Keratinocyte (primary cell): ENCODE measurements around the gene SCD5. TPM values are rescaled to one million over a fixed set of nuclear protein-coding genes. Genes with fewer than 3 reads are reported as not detected.

Source experiments
- DNase-seq: peaks from one replicate; pipeline ENCODE4 v3.0.0-alpha.2; 2011; ENCODE audit warnings: low read depth, missing footprints, low spot score
- FAIRE-seq: peaks from 2 replicates; lab custom pipeline; 2011; peaks lifted over from hg19 to GRCh38; lab: Jason Lieb, UNC
- H2AFZ ChIP-seq: 2 replicates; pipeline ENCODE4 v1.6.0; 2012; ENCODE audit warnings: low read length, control low read depth, inconsistent platforms; ENCODE audit not compliant: control insufficient read depth
- H3K27ac ChIP-seq: 2 replicates; pipeline ENCODE4 v1.5.1; 2011; ENCODE audit warnings: low read length; ENCODE audit not compliant: control insufficient read depth, insufficient read depth
- H3K27me3 ChIP-seq: 3 replicates; pipeline ENCODE4 v1.6.0; 2011; ENCODE audit warnings: low read length; ENCODE audit not compliant: control insufficient read depth, insufficient read depth; ENCODE audit errors: extremely low read depth
- H3K36me3 ChIP-seq, 2 experiments: 2 replicates in 1 of 2; 3 replicates in 1 of 2; pipeline ENCODE4 v1.5.1; 2011; ENCODE audit warnings: low read length in 2 of 2, mild to moderate bottlenecking in 1 of 2; ENCODE audit not compliant: control insufficient read depth in 2 of 2, insufficient read depth in 2 of 2; ENCODE audit errors: extremely low read depth in 1 of 2
- H3K4me1 ChIP-seq: 3 replicates; pipeline ENCODE4 v1.5.1; 2011; ENCODE audit warnings: low read length; ENCODE audit not compliant: control insufficient read depth, insufficient read depth; ENCODE audit errors: extremely low read depth
- H3K4me2 ChIP-seq: 3 replicates; pipeline ENCODE4 v1.6.0; 2011; ENCODE audit warnings: low read depth, low read length; ENCODE audit not compliant: control insufficient read depth, insufficient read depth; ENCODE audit errors: extremely low read depth
- H3K4me3 ChIP-seq, 3 experiments: fragments of 200-600 bp in 1 of 3; sonication (generic) in 1 of 3; 2 replicates in 2 of 3; 3 replicates in 1 of 3; pipeline ENCODE4 v1.5.1; 2011 to 2016; ENCODE audit warnings: low read length in 3 of 3, mild to moderate bottlenecking in 3 of 3, control low read depth in 2 of 3, inconsistent platforms in 1 of 3, low read depth in 1 of 3, mixed read lengths in 1 of 3, mixed run types in 1 of 3, moderate library complexity in 1 of 3; ENCODE audit not compliant: control insufficient read depth in 2 of 3, insufficient read depth in 2 of 3; ENCODE audit errors: extremely low read depth in 1 of 3
- H3K79me2 ChIP-seq: 2 replicates; pipeline ENCODE4 v1.6.0; 2012; ENCODE audit warnings: low read length; ENCODE audit not compliant: control insufficient read depth, insufficient read depth
- H3K9ac ChIP-seq: 3 replicates; pipeline ENCODE4 v1.6.0; 2011; ENCODE audit warnings: low read length; ENCODE audit not compliant: control insufficient read depth, insufficient read depth; ENCODE audit errors: extremely low read depth
- H3K9me1 ChIP-seq: 3 replicates; pipeline ENCODE4 v1.6.0; 2011; ENCODE audit warnings: low read length; ENCODE audit not compliant: control insufficient read depth, insufficient read depth; ENCODE audit errors: extremely low read depth
- H3K9me3 ChIP-seq: 2 replicates; pipeline ENCODE4 v1.5.1; 2012; ENCODE audit warnings: low read depth, low read length; ENCODE audit not compliant: control insufficient read depth
- H4K20me1 ChIP-seq: 3 replicates; pipeline ENCODE4 v1.6.0; 2011; ENCODE audit warnings: low read length; ENCODE audit not compliant: control insufficient read depth, insufficient read depth; ENCODE audit errors: extremely low read depth
- EZH2 ChIP-seq: IDR thresholded peaks from one replicate; pipeline ENCODE4 v1.6.1; 2012; ENCODE audit warnings: inconsistent platforms, mild to moderate bottlenecking, low read length, moderate library complexity
- dilution Hi-C: fragments of 300-500 bp; cut with MboI; formaldehyde crosslinking; loops from one replicate; pipeline ENCODE4 v1.7.0; 2020; ENCODE audit warnings: low sequenced_read_pairs; ENCODE audit not compliant: extremely low pct_ligation_motif_present
- polyA plus RNA-seq, 5 experiments: library from polyadenylated mRNA; depleted of rRNA in 3 of 5; stranded (reverse) in 3 of 5; stranded (forward) in 1 of 5; unstranded in 1 of 5; fragments of >200 nt; gene quantifications; 1 replicate in 1 of 5; 2 replicates in 3 of 5; 3 replicates in 1 of 5; pipeline versions ENCODE4 v1.2.1 to v1.2.3, GENCODE V29; 2011 to 2012; ENCODE audit warnings: missing spikeins in 2 of 5, low read depth in 1 of 5, low replicate concordance in 1 of 5
- TF ChIP-seq, protein P1 (sequence below), 3 experiments: IDR thresholded peaks in 1 of 3; conservative IDR thresholded peaks in 1 of 3; optimal IDR thresholded peaks in 1 of 3; 2 replicates in 2 of 3; 3 replicates in 1 of 3; pipeline versions ENCODE3 to v1.5.1; 2011; ENCODE audit warnings: low read length in 3 of 3, mild to moderate bottlenecking in 3 of 3, moderate library complexity in 2 of 3, control low read depth in 1 of 3, inconsistent platforms in 1 of 3; ENCODE audit not compliant: insufficient read depth in 2 of 3; ENCODE audit errors: extremely low read depth in 1 of 3

SCD5 gene
- polyA plus RNA-seq, 1 donor (not counting 4 experiments of a cell fraction or from before 2014, with no cell fraction given), result 39.4 TPM

DNA sequence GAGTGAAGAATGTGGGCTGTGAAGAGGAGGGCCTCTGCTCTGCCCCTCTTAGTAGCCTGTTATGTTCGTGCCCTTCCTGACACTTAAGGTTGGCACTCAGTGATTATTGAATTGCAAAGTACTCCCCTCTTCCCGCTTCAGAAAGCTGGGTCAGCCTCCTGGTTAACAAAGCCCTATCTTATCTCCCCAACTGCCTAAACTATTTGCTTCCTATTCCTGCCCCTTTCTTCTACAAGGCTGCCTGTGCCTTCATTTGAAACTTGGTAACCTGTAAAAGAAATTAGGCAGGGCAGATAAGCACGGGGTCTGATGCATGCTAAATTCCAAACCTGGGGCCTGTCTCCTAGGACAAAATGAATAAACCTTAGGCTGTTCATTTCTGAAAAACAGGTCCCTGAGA, 213.7 kb downstream of the SCD5 start:
- Histone ChIP-seq H3K9me3 (no peaks in the 10 kb centered on the region), H4K20me1 (no peaks in the 10 kb centered on the region), H3K27me3 (no peaks in the 10 kb centered on the region), H3K79me2 (no peaks in the 10 kb centered on the region), H3K9me1 (no peaks in the 10 kb centered on the region), H3K4me1 (no peaks in the 10 kb centered on the region), H2AFZ (no peak overlapping the region), H3K27ac (no peak overlapping the region), H3K9ac (no peak overlapping the region), H3K36me3 (no peaks in the 10 kb centered on the region), H3K4me2 (no peak overlapping the region), H3K4me3 (no peak overlapping the region)
- no peak for DNase-seq
- dilution Hi-C loops, result no loop called here
- TF ChIP-seq, protein P1, sequence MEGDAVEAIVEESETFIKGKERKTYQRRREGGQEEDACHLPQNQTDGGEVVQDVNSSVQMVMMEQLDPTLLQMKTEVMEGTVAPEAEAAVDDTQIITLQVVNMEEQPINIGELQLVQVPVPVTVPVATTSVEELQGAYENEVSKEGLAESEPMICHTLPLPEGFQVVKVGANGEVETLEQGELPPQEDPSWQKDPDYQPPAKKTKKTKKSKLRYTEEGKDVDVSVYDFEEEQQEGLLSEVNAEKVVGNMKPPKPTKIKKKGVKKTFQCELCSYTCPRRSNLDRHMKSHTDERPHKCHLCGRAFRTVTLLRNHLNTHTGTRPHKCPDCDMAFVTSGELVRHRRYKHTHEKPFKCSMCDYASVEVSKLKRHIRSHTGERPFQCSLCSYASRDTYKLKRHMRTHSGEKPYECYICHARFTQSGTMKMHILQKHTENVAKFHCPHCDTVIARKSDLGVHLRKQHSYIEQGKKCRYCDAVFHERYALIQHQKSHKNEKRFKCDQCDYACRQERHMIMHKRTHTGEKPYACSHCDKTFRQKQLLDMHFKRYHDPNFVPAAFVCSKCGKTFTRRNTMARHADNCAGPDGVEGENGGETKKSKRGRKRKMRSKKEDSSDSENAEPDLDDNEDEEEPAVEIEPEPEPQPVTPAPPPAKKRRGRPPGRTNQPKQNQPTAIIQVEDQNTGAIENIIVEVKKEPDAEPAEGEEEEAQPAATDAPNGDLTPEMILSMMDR (optimal IDR thresholded peaks at IDR 0.05 in 1 of 3, IDR thresholded peaks at IDR 0.05 in 1 of 3, conservative IDR thresholded peaks at IDR 0.05 in 1 of 3; ENCODE audit: extremely low read depth in 1 of 3, insufficient read depth in 2 of 3, low read length in 3 of 3), result no peak
- no peak for TF ChIP-seq EZH2
- FAIRE-seq, result no peak

DNA sequence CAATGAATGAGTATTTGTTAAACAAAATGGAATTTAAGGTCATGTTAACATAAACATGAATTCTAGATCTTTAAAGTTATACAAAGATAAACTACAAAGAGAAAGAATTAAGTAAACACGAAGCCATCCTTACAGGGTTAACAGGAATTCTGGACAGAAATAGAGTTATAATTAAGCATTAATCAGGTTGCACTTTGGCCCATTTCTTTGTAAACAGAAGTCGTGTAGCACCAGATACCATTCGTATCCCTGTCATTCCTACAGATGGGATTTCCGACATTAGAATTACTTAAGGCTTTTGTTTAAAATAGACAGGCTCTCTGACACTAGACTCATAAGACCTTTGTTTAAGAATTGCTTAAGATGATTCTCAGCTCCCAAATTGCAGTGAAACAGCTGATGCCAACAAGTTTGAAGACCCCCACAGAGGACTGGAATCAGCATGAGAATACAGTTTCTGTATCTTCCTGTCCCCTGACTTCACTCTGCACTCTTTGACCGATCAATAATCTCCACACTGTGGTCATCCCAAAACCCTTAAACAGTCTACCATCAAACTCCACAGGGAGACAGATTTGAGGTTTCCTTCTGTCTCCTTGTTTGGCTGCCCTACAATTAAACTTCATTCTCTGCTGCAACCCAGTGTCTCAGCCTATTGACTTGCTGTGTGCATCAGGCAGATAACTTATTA, 214.6 kb downstream of the SCD5 start:
- DNase-seq, result no peak
- no peaks in the 10 kb centered on the region for H3K9me3 ChIP-seq
- no peaks in the 10 kb centered on the region for H3K4me1 ChIP-seq
- no peaks in the 10 kb centered on the region for H3K36me3 ChIP-seq
- no peak overlapping the region for H2AFZ ChIP-seq
- H3K9me1 ChIP-seq, result no peaks in the 10 kb centered on the region
- no peak overlapping the region for H3K4me3 ChIP-seq
- FAIRE-seq, result no peak
- TF ChIP-seq, protein P1 (optimal IDR thresholded peaks at IDR 0.05 in 1 of 3, IDR thresholded peaks at IDR 0.05 in 1 of 3, conservative IDR thresholded peaks at IDR 0.05 in 1 of 3; ENCODE audit: extremely low read depth in 1 of 3, insufficient read depth in 2 of 3, low read length in 3 of 3), result no peak
- TF ChIP-seq EZH2, result no peak
- H3K79me2 ChIP-seq, result no peaks in the 10 kb centered on the region
- dilution Hi-C loops, result no loop called here
- no peaks in the 10 kb centered on the region for H3K27me3 ChIP-seq
- no peak overlapping the region for H3K9ac ChIP-seq
- no peaks in the 10 kb centered on the region for H4K20me1 ChIP-seq
- H3K4me2 ChIP-seq, result no peak overlapping the region
- no peak overlapping the region for H3K27ac ChIP-seq
